GM23338 (cell line): ENCODE results near the gene PIBF1. TPM values are rescaled to one million over a fixed set of nuclear protein-coding genes. Genes with fewer than 3 reads are reported as not detected.

ENCODE experiments used
- ATAC-seq: fragments of 200-7000 bp; cut with Tn5 transposase; 3 replicates; pipeline ENCODE4 v1.9.1; 2020
- DNase-seq: peaks from one replicate; pipeline ENCODE4 v3.0.0-alpha.2; 2015; ENCODE audit warnings: low spot score
- H2AFZ ChIP-seq: fragments of 200-600 bp; sonication (generic); 2 replicates; pipeline ENCODE4 v1.8.0; 2016; ENCODE audit warnings: antibody characterized with exemption, mild to moderate bottlenecking, moderate library complexity
- H3F3A ChIP-seq: fragments of 200-600 bp; sonication (generic); replicated peaks from 2 replicates; pipeline ENCODE4 v1.8.0; 2017; ENCODE audit warnings: antibody characterized with exemption, mixed run types, low read depth
- H3K27ac ChIP-seq: fragments of 200-600 bp; sonication (generic); 2 replicates; pipeline ENCODE4 v1.6.1; 2016; ENCODE audit warnings: low read depth
- H3K27me3 ChIP-seq: fragments of 200-600 bp; sonication (generic); 2 replicates; pipeline ENCODE4 v1.8.0; 2016; ENCODE audit warnings: mild to moderate bottlenecking, mixed run types, moderate library complexity; ENCODE audit not compliant: insufficient read depth
- H3K36me3 ChIP-seq: fragments of 200-600 bp; sonication (generic); 2 replicates; pipeline ENCODE4 v1.8.0; 2016; ENCODE audit warnings: mild to moderate bottlenecking; ENCODE audit not compliant: insufficient read depth
- H3K4me1 ChIP-seq: fragments of 200-600 bp; sonication (generic); 2 replicates; pipeline ENCODE4 v1.8.0; 2016; ENCODE audit warnings: mild to moderate bottlenecking, moderate library complexity; ENCODE audit not compliant: insufficient read depth
- H3K4me2 ChIP-seq: fragments of 200-600 bp; sonication (generic); 2 replicates; pipeline ENCODE4 v1.7.1; 2017; ENCODE audit warnings: mixed run types
- H3K4me3 ChIP-seq: fragments of 200-600 bp; sonication (generic); 2 replicates; pipeline ENCODE4 v1.6.1; 2016; ENCODE audit warnings: mixed run types
- H3K79me2 ChIP-seq: fragments of 200-600 bp; sonication (generic); replicated peaks from 2 replicates; pipeline ENCODE4 v1.8.0; 2017; ENCODE audit warnings: mild to moderate bottlenecking; ENCODE audit not compliant: insufficient read depth
- H3K9me2 ChIP-seq: fragments of 200-600 bp; sonication (generic); 2 replicates; pipeline ENCODE4 v1.8.0; 2017; ENCODE audit not compliant: insufficient read depth
- H4K20me1 ChIP-seq: fragments of 200-600 bp; sonication (generic); replicated peaks from 2 replicates; pipeline ENCODE4 v1.8.0; 2017; ENCODE audit warnings: mild to moderate bottlenecking; ENCODE audit not compliant: insufficient read depth
- H3K27ac Mint-ChIP-seq: 2 replicates; pipeline ENCODE4 v1.8.0; 2020; ENCODE audit warnings: inconsistent platforms, mild to moderate bottlenecking, moderate library complexity, mixed read lengths
- H3K27me3 Mint-ChIP-seq: 3 replicates; pipeline ENCODE4 v1.8.0; 2022; ENCODE audit warnings: low read depth, mild to moderate bottlenecking, moderate library complexity, mixed read lengths, inconsistent platforms; ENCODE audit not compliant: insufficient read depth, poor library complexity
- H3K36me3 Mint-ChIP-seq: 3 replicates; pipeline ENCODE4 v1.8.0; 2021; ENCODE audit warnings: low read depth, mild to moderate bottlenecking, inconsistent platforms, moderate library complexity, mixed read lengths
- H3K4me1 Mint-ChIP-seq: 3 replicates; pipeline ENCODE4 v1.8.0; 2020; ENCODE audit warnings: mild to moderate bottlenecking, inconsistent platforms, mixed read lengths
- H3K4me3 Mint-ChIP-seq: 3 replicates; pipeline ENCODE4 v1.8.0; 2021; ENCODE audit warnings: moderate library complexity, mild to moderate bottlenecking, inconsistent platforms, mixed read lengths
- H3K9me3 Mint-ChIP-seq: 3 replicates; pipeline ENCODE4 v1.8.0; 2020; ENCODE audit warnings: moderate library complexity, mild to moderate bottlenecking, inconsistent platforms, mixed read lengths
- CREB1 ChIP-seq: fragments of 250-450 bp; sonication (Bioruptor Pico); IDR thresholded peaks from 2 replicates; pipeline ENCODE4 v1.5.0; 2020; ENCODE audit warnings: low read depth, mild to moderate bottlenecking, moderate library complexity
- CTCF ChIP-seq, 2 experiments: fragments of 200-600 bp in 1 of 2; sonication (generic) in 1 of 2; conservative IDR thresholded peaks; 2 replicates each; pipeline versions ENCODE4 v1.5.1 to v1.6.1; 2016 to 2017; ENCODE audit warnings: antibody characterized with exemption in 2 of 2, low read depth in 2 of 2, mild to moderate bottlenecking in 2 of 2, moderate library complexity in 1 of 2
- ETS1 ChIP-seq: IDR thresholded peaks from 2 replicates; pipeline ENCODE4 v1.6.1; 2016; ENCODE audit warnings: antibody characterized with exemption
- EZH2 ChIP-seq: fragments of 200-600 bp; sonication (generic); IDR thresholded peaks from one replicate; pipeline ENCODE4 v1.8.0; 2017; ENCODE audit warnings: antibody characterized with exemption, mild to moderate bottlenecking, low read depth; ENCODE audit not compliant: unreplicated experiment
- EZH2phosphoT487 ChIP-seq: fragments of 200-600 bp; sonication (generic); IDR thresholded peaks from one replicate; pipeline ENCODE4 v1.8.1; 2018; ENCODE audit warnings: antibody characterized with exemption; ENCODE audit not compliant: unreplicated experiment
- JUNB ChIP-seq: IDR thresholded peaks from one replicate; pipeline ENCODE4 v1.6.1; 2016; ENCODE audit warnings: antibody characterized with exemption; ENCODE audit not compliant: unreplicated experiment
- NANOG ChIP-seq: IDR thresholded peaks from 2 replicates; pipeline ENCODE4 v1.6.1; 2016; ENCODE audit warnings: antibody characterized with exemption, borderline replicate concordance
- POLR2AphosphoS5 ChIP-seq: IDR thresholded peaks from 2 replicates; pipeline ENCODE4 v1.6.1; 2016; ENCODE audit warnings: antibody characterized with exemption, low read depth
- REST ChIP-seq: IDR thresholded peaks from one replicate; pipeline ENCODE4 v1.6.1; 2018; ENCODE audit warnings: antibody characterized with exemption; ENCODE audit not compliant: unreplicated experiment
- STAT1 ChIP-seq: IDR thresholded peaks from one replicate; pipeline ENCODE4 v1.6.1; 2016; ENCODE audit warnings: antibody characterized with exemption; ENCODE audit not compliant: unreplicated experiment
- ZNF114 ChIP-seq: fragments of 250-450 bp; sonication (Bioruptor Pico); IDR thresholded peaks from 2 replicates; pipeline ENCODE4 v1.5.0; 2020; ENCODE audit warnings: mild to moderate bottlenecking, moderate library complexity
- ZNF331 ChIP-seq: fragments of 250-450 bp; sonication (Bioruptor Pico); IDR thresholded peaks from 2 replicates; pipeline ENCODE4 v1.5.0; 2020; ENCODE audit warnings: low read depth, mild to moderate bottlenecking, moderate library complexity
- ZNF462 ChIP-seq: fragments of 250-450 bp; sonication (Bioruptor Pico); IDR thresholded peaks from 2 replicates; pipeline ENCODE4 v1.5.0; 2020; ENCODE audit warnings: mild to moderate bottlenecking, moderate library complexity
- polyA plus RNA-seq: library from polyadenylated mRNA; unstranded; fragments of >200 nt; fragmentation: Nextera tagmentation; extraction: Ambion mirVana; gene quantifications from 2 replicates; pipeline ENCODE4 v1.2.1, GENCODE V29; 2016
- total RNA-seq: library from RNA; depleted of rRNA; stranded (reverse); fragments of >200 nt; shearing (Covaris generic); gene quantifications from 2 replicates; pipeline ENCODE4 v1.2.3, GENCODE V29; 2014

The PIBF1 gene
- total and polyA plus RNA-seq, 2 experiments from 2014 or later: 14.9 to 22.6 TPM

- no peaks in the 10 kb centered on the region for H3K27me3 ChIP-seq
- H3F3A ChIP-seq: no peaks in the 10 kb centered on the region
- no peak overlapping the region for H3K27ac ChIP-seq
- H3K36me3 ChIP-seq: no peaks in the 10 kb centered on the region
- Mint-ChIP-seq H3K4me1 (no peaks in the 10 kb centered on the region), H3K27ac (no peak overlapping the region), H3K4me3 (no peak overlapping the region), H3K36me3 (peaks cover 5% of the 10 kb centered on the region; the same call in 2 of the 3 replicates), H3K27me3 (no peaks in the 10 kb centered on the region), H3K9me3 (no peaks in the 10 kb centered on the region)
- no peak overlapping the region for H3K4me3 ChIP-seq
- no peak overlapping the region for H2AFZ ChIP-seq
- H3K4me1 ChIP-seq: no peaks in the 10 kb centered on the region
- H3K79me2 ChIP-seq: no peaks in the 10 kb centered on the region
- TF ChIP-seq POLR2AphosphoS5 (no peak), NANOG (no peak), ZNF462 (CRISPR knock-in tag) (no peak), REST (no peak), ETS1 (no peak), ZNF114 (no peak), ZNF331 (CRISPR knock-in tag) (no peak), STAT1 (no peak), EZH2 (no peak), EZH2phosphoT487 (no peak), CTCF (conservative IDR thresholded peaks at IDR 0.05; ENCODE audit: low read depth in 2 of 2) (no peak), CREB1 (no peak), JUNB (no peak)
- no peaks in the 10 kb centered on the region for H4K20me1 ChIP-seq
- H3K9me2 ChIP-seq: no peaks in the 10 kb centered on the region
- DNase-seq (no peak), ATAC-seq (no peak)
- no peak overlapping the region for H3K4me2 ChIP-seq
Measured at GRCh38 chr13:72851678-72852014, 69.7 kb downstream of the PIBF1 start.
